Caco-2 (cell line): ENCODE measurements around the gene MC1R. TPM values are rescaled to one million over a fixed set of nuclear protein-coding genes. Genes with fewer than 3 reads are reported as not detected.

ENCODE experiments used
- BruUV-seq: library from RNA; stranded (reverse); fragments of 400-500 nt; replicated peaks from 2 replicates; lab custom pipeline; 2021; lab: Mats Ljungman, UMichigan
- CTCF ChIA-PET: fragments of 300-600 bp; sonication (Branson Sonifier 250); formaldehyde crosslinking; loops from one replicate; lab custom pipeline; 2022; ENCODE audit warnings: antibody characterized with exemption; lab: Charles Lee
- POLR2A ChIA-PET: fragments of 300-600 bp; sonication (Branson Sonifier 250); formaldehyde crosslinking; loops from one replicate; lab custom pipeline; 2022; ENCODE audit warnings: antibody characterized with exemption; lab: Charles Lee
- DNase-seq, 2 experiments: peaks; one replicate each; pipeline versions ENCODE4 v3.0.0 to v3.0.0-alpha.2; 2020 to 2022
- H3K27me3 ChIP-seq: replicated peaks from 2 replicates; pipeline ENCODE4 v1.6.0; 2011; ENCODE audit warnings: low read length; ENCODE audit not compliant: control insufficient read depth, insufficient read depth
- H3K36me3 ChIP-seq: 2 replicates; pipeline ENCODE4 v1.5.1; 2011; ENCODE audit warnings: low read length; ENCODE audit not compliant: control insufficient read depth, insufficient read depth
- H3K4me1 ChIP-seq: fragments of 250-450 bp; sonication (Bioruptor Pico); 2 replicates; pipeline ENCODE4 v1.5.1; 2020; ENCODE audit warnings: mild to moderate bottlenecking
- H3K4me3 ChIP-seq: 2 replicates; pipeline ENCODE4 v1.5.1; 2011; ENCODE audit warnings: low read depth, mild to moderate bottlenecking, control low read depth, low read length
- H3K9me3 ChIP-seq: fragments of 250-450 bp; sonication (Bioruptor Pico); 2 replicates; pipeline ENCODE4 v1.5.1; 2020; ENCODE audit warnings: mild to moderate bottlenecking, moderate library complexity
- H3K27ac Mint-ChIP-seq: one replicate; pipeline ENCODE4 v1.8.0; 2022; ENCODE audit warnings: mixed read lengths; ENCODE audit not compliant: unreplicated experiment
- H3K27me3 Mint-ChIP-seq: one replicate; pipeline ENCODE4 v1.8.0; 2022; ENCODE audit warnings: mixed read lengths; ENCODE audit not compliant: insufficient read depth, unreplicated experiment
- H3K36me3 Mint-ChIP-seq: one replicate; pipeline ENCODE4 v1.8.0; 2022; ENCODE audit warnings: mild to moderate bottlenecking, mixed read lengths; ENCODE audit not compliant: insufficient read depth, unreplicated experiment
- H3K4me1 Mint-ChIP-seq: one replicate; pipeline ENCODE4 v1.8.0; 2022; ENCODE audit warnings: low read depth, mixed read lengths; ENCODE audit not compliant: unreplicated experiment
- H3K4me3 Mint-ChIP-seq: one replicate; pipeline ENCODE4 v1.8.0; 2022; ENCODE audit warnings: mild to moderate bottlenecking, moderate library complexity, mixed read lengths; ENCODE audit not compliant: unreplicated experiment
- H3K9me3 Mint-ChIP-seq: one replicate; pipeline ENCODE4 v1.8.0; 2022; ENCODE audit warnings: mixed read lengths; ENCODE audit not compliant: unreplicated experiment
- intact Hi-C: fragments of 100-400 bp; cut with micrococcal nuclease; formaldehyde crosslinking; loops from one replicate; pipeline ENCODE4 v1.10.0; 2022; ENCODE audit not compliant: unreplicated experiment
- total RNA-seq: library from RNA; stranded (reverse); gene quantifications from 2 replicates; pipeline ENCODE4 v1.2.3, GENCODE V29; 2022
- TF ChIP-seq, protein P1 (sequence below), 2 experiments: fragments of 200-600 bp in 1 of 2; IDR thresholded peaks; 1 replicate in 1 of 2; 2 replicates in 1 of 2; pipeline versions ENCODE4 v1.5.1 to v1.8.0; 2011 to 2022; ENCODE audit warnings: antibody characterized with exemption in 1 of 2, control low read depth in 1 of 2, inconsistent platforms in 1 of 2, low read depth in 1 of 2, low read length in 1 of 2, mild to moderate bottlenecking in 1 of 2, moderate library complexity in 1 of 2; ENCODE audit not compliant: insufficient read depth in 1 of 2, severe bottlenecking in 1 of 2, unreplicated experiment in 1 of 2

Gene MC1R
- total RNA-seq, 1 experiment from 2014 or later: 6.5 TPM

DNA sequence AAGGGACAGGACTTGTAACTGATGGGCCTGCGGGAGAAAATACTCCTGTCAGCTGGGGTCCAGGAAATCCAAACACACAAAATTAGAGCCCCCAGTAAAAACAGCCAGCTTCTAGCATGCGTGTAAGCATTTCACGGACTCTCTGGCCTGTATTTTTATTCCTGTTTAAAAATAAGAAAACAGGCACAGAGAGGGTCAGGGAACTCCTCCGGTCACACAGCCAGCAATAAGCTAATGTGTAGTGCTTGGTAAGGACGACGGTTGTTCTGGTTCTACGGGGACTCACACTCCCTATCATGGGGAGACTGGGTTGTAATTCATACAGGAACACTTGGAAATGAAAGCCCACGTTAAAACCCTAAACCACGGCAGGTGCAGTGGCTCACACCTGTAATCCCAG lies 46.8 kb upstream of the MC1R start:
- H3K4me3 Mint-ChIP-seq: peak overlapping the region; percentile 87
- peaks cover 7% of the 10 kb centered on the region for H3K4me1 Mint-ChIP-seq
- no peak for DNase-seq
- BruUV-seq: TSS peak; percentile 43
- peaks cover 6% of the 10 kb centered on the region for H3K36me3 ChIP-seq
- no peak overlapping the region for H3K27ac Mint-ChIP-seq
- peaks cover 18% of the 10 kb centered on the region; the same call in 1 of the 2 replicates for H3K9me3 ChIP-seq
- intact Hi-C loops: no loop called here
- H3K27me3 ChIP-seq: no peaks in the 10 kb centered on the region
- ChIA-PET CTCF (no interaction called here), POLR2A (no interaction called here)
- H3K4me1 ChIP-seq: peaks cover 11% of the 10 kb centered on the region
- H3K27me3 Mint-ChIP-seq: no peaks in the 10 kb centered on the region
- H3K9me3 Mint-ChIP-seq: no peaks in the 10 kb centered on the region
- peaks cover 37% of the 10 kb centered on the region for H3K36me3 Mint-ChIP-seq
- H3K4me3 ChIP-seq: no peak overlapping the region
- TF ChIP-seq, protein P1, sequence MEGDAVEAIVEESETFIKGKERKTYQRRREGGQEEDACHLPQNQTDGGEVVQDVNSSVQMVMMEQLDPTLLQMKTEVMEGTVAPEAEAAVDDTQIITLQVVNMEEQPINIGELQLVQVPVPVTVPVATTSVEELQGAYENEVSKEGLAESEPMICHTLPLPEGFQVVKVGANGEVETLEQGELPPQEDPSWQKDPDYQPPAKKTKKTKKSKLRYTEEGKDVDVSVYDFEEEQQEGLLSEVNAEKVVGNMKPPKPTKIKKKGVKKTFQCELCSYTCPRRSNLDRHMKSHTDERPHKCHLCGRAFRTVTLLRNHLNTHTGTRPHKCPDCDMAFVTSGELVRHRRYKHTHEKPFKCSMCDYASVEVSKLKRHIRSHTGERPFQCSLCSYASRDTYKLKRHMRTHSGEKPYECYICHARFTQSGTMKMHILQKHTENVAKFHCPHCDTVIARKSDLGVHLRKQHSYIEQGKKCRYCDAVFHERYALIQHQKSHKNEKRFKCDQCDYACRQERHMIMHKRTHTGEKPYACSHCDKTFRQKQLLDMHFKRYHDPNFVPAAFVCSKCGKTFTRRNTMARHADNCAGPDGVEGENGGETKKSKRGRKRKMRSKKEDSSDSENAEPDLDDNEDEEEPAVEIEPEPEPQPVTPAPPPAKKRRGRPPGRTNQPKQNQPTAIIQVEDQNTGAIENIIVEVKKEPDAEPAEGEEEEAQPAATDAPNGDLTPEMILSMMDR (IDR thresholded peaks at IDR 0.05; ENCODE audit: insufficient read depth in 1 of 2, low read depth in 1 of 2, low read length in 1 of 2, severe bottlenecking in 1 of 2, unreplicated experiment in 1 of 2): no peak

DNA sequence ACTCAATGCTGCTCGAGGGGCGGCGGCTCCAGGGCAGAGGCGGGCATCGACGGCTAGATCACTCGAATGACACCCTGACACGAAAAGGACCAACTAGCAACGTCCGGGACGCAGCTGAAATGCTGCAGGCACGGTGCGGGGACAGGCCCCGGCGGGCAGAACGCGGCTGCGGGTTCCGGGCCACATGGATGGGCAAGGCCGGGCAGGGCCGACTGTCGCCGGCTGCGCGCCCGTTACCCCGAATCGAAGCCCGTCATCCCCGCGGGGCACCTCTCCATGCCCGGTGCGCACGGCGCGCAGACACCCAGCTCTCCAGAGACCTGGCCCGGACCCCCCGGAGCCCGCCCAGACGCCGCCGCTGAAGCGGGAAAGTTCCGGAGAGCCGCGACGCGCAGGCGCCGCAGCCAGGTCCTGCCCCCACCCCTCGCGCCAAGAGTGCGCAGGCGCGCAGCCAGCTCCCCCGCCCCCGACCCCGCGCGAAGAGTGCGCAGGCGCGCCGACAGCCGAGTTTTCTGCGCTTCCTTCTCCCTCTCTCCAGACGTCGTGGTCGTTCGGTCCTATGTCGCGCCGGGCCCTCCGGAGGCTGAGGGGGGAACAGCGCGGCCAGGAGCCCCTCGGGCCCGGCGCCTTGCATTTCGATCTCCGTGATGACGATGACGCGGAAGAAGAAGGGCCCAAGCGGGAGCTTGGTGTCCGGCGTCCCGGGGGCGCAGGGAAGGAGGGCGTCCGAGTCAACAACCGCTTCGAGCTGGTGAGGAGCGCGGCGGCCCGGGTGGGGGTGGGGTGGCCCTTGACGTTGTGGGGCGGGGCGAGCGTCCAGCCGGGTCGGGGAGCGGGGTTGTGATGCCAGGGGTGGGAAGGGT lies 45.3 kb upstream of the MC1R start, which contains the start of gene TCF25:
Gene TCF25 (plus strand): TSS at position 484 of the 863 bp plus-strand sequence. CDS start 76 bp downstream, at position 560.
- peaks cover 3% of the 10 kb centered on the region; the same call in 1 of the 2 replicates for H3K36me3 ChIP-seq
- H3K27ac Mint-ChIP-seq: peak within 1 kb of the TSS; percentile 94
- H3K9me3 ChIP-seq: peaks cover 5% of the 10 kb centered on the region; the same call in 1 of the 2 replicates
- no peaks in the 10 kb centered on the region for H3K27me3 ChIP-seq
- H3K4me3 ChIP-seq: peak within 1 kb of the TSS; percentile 100
- H3K9me3 Mint-ChIP-seq: no peaks in the 10 kb centered on the region
- CTCF ChIA-PET: interaction anchor here (0.6 to 2.1 kb wide), 8 partner anchors 12 to 215 kb away, joined by 3 to 16 read pairs (median 3); partner anchors contain the start of genes MC1R, SPATA2L and TUBB3
- BruUV-seq: TSS peak; percentile 63
- H3K4me1 ChIP-seq: peaks cover 11% of the 10 kb centered on the region
- TF ChIP-seq, protein P1 (IDR thresholded peaks at IDR 0.05; ENCODE audit: insufficient read depth in 1 of 2, low read depth in 1 of 2, low read length in 1 of 2, severe bottlenecking in 1 of 2, unreplicated experiment in 1 of 2): no peak
- intact Hi-C loops: no loop called here
- no peaks in the 10 kb centered on the region for H3K27me3 Mint-ChIP-seq
- H3K36me3 Mint-ChIP-seq: peaks cover 46% of the 10 kb centered on the region
- POLR2A ChIA-PET: interaction anchor here (0.5 to 1.4 kb wide), 23 partner anchors 9 to 1211 kb away, joined by 3 to 11 read pairs (median 4); partner anchors contain the start of genes DBNDD1, MC1R, MVD and SPATA2L
- DNase-seq: peak; percentile 89 to 90
- peak within 1 kb of the TSS; percentile 87 for H3K4me3 Mint-ChIP-seq
- peaks cover 7% of the 10 kb centered on the region for H3K4me1 Mint-ChIP-seq
